Fibroblast of skin of right quadriceps (primary cell): ENCODE measurements around the gene CRISPLD2.
"Not testable (repeated sequence)": the region's sequence is repeated elsewhere in the genome, so short reads cannot be mapped to it uniquely, and the experiment has no call there.

Experiments
- DNase-seq: peaks from one replicate; pipeline ENCODE4 v3.0.0-alpha.2; 2013

CRISPLD2 gene

GRCh38 chr16:84823484-84823883 is 3.7 kb downstream of the CRISPLD2 start:
- DNase-seq = no peak

GRCh38 chr16:84823926-84824325 is 4.1 kb downstream of the CRISPLD2 start:
- DNase-seq = no peak

- no peak for DNase-seq
Observed at GRCh38 chr16:84825896-84826557, 6.2 kb downstream of the CRISPLD2 start.

- DNase-seq = peak; percentile 29
Observed at GRCh38 chr16:84826558-84826941, 6.8 kb downstream of the CRISPLD2 start.

- peak; percentile 58 for DNase-seq
Observed at GRCh38 chr16:84827131-84827574, 7.4 kb downstream of the CRISPLD2 start.

GRCh38 chr16:84827897-84828296 is 8.1 kb downstream of the CRISPLD2 start:
- no peak for DNase-seq

- no peak for DNase-seq
Observed at GRCh38 chr16:84828322-84828721, 8.5 kb downstream of the CRISPLD2 start.

GRCh38 chr16:84829168-84829965 is 9.6 kb downstream of the CRISPLD2 start:
- peak; percentile 92 for DNase-seq

- DNase-seq = no peak
Observed at GRCh38 chr16:84830765-84831384, 11.1 kb downstream of the CRISPLD2 start.

GRCh38 chr16:84831728-84832127 is 11.9 kb downstream of the CRISPLD2 start:
- DNase-seq = not testable (repeated sequence)

GRCh38 chr16:84832488-84833143 is 12.8 kb downstream of the CRISPLD2 start:
- DNase-seq = peak; percentile 92

- no peak for DNase-seq
Observed at GRCh38 chr16:84833144-84833500, 13.3 kb downstream of the CRISPLD2 start.

- DNase-seq = no peak
Observed at GRCh38 chr16:84833542-84834402, 14.0 kb downstream of the CRISPLD2 start.

- DNase-seq = no peak
Observed at GRCh38 chr16:84834403-84834772, 14.6 kb downstream of the CRISPLD2 start.

- peak; percentile 100 for DNase-seq
Observed at GRCh38 chr16:84836234-84836647, 16.5 kb downstream of the CRISPLD2 start.

- DNase-seq = no peak
Observed at GRCh38 chr16:84836967-84837366, 17.2 kb downstream of the CRISPLD2 start.

- DNase-seq = peak; percentile 47
Observed at GRCh38 chr16:84838383-84838948, 18.7 kb downstream of the CRISPLD2 start.

- DNase-seq = peak; percentile 67
Observed at GRCh38 chr16:84839054-84839453, 19.3 kb downstream of the CRISPLD2 start.

GRCh38 chr16:84839956-84840355 is 20.2 kb downstream of the CRISPLD2 start:
- peak; percentile 93 for DNase-seq

GRCh38 chr16:84840687-84841627 is 21.2 kb downstream of the CRISPLD2 start:
- DNase-seq = no peak

- no peak for DNase-seq
Observed at GRCh38 chr16:84841787-84842300, 22.1 kb downstream of the CRISPLD2 start.
